Epithelial cell of prostate (primary cell): ENCODE results near the gene ZNF823.
A peak's percentile ranks its signal among the peaks of the same experiment; 100 is the strongest.
"Not testable (repeated sequence)": the region's sequence is repeated elsewhere in the genome, so short reads cannot be mapped to it uniquely, and the experiment has no call there.

ENCODE experiments used
- DNase-seq: peaks from one replicate; pipeline ENCODE4 v3.0.0-alpha.2; 2011; ENCODE audit warnings: low read depth, low spot score
- H3K27ac ChIP-seq: fragments of 450-650 bp; 2 replicates; pipeline ENCODE4 v1.5.1; 2017; ENCODE audit warnings: mild to moderate bottlenecking

ZNF823 gene

GRCh38 chr19:11738746-11739620 is at the start of gene ZNF823:
TSS of gene ZNF823 (minus strand) at chr19:11738946. CDS start at chr19:11738819, 127 bp downstream.
- peak within 1 kb of the TSS; percentile 60 for H3K27ac ChIP-seq
- peak; percentile 90 for DNase-seq

GRCh38 chr19:11787536-11787935 is 48.8 kb upstream of the ZNF823 start:
- no peak overlapping the region for H3K27ac ChIP-seq
- no peak for DNase-seq

GRCh38 chr19:11784356-11784755 is 45.6 kb upstream of the ZNF823 start:
- DNase-seq: no peak
- H3K27ac ChIP-seq: no peak overlapping the region

- no peak for DNase-seq
- no peak overlapping the region for H3K27ac ChIP-seq
These were observed 45.0 kb upstream of the ZNF823 start for GRCh38 chr19:11783767-11784166.

- DNase-seq: no peak
- H3K27ac ChIP-seq: no peak overlapping the region
These were observed 42.7 kb upstream of the ZNF823 start for GRCh38 chr19:11781295-11782057.

DNA sequence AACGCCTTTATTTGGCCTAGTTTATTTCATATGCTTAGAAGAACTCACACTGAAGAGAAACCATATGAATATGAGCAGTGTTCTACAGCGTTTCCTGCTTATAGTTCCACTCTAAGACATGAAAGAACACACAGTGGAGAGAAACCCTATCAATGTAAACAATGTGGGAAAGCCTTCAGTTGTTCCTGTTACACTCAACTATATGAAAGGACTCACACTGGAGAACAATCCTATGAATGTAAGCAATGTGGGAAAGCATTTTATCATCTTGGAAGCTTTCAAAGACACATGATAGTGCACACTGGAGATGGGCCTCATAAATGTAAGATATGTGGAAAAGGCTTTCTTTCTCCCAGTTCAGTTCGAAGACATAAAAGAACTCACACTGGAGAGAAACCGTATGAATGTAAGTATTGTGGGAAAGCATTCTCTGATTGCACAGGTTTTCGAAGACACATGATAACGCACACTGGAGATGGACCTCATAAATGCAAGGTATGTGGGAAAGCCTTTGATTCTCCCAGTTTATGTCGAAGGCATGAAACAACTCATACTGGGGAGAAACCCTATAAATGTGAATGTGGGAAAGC is 41.8 kb upstream of the ZNF823 start:
- DNase-seq: no peak
- H3K27ac ChIP-seq: no peak overlapping the region

- not testable (repeated sequence) for H3K27ac ChIP-seq, DNase-seq
These were observed 37.9 kb upstream of the ZNF823 start for GRCh38 chr19:11776669-11777068.

DNA sequence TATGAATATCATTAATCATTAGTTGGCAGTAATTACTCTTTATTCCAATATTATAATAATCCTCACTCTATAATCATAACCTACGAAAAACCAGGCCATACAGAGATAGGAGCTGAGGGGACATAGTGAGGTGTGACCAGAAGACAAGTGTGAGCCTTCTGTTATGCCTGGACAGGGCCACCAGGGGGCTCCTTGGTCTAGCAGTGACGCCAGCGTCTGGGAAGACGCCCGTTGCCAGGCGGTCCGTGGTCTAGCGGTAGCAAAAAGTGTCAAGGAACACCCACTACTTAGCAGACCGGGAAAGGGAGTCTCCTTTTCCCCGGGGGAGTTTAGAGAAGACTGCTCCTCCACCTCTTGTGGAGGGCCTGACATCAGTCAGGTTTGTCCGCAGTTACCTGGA is 32.8 kb upstream of the ZNF823 start:
- not testable (repeated sequence) for DNase-seq, H3K27ac ChIP-seq

GRCh38 chr19:11769995-11770394 is 31.2 kb upstream of the ZNF823 start:
- no peak for DNase-seq
- H3K27ac ChIP-seq: no peak overlapping the region

DNA sequence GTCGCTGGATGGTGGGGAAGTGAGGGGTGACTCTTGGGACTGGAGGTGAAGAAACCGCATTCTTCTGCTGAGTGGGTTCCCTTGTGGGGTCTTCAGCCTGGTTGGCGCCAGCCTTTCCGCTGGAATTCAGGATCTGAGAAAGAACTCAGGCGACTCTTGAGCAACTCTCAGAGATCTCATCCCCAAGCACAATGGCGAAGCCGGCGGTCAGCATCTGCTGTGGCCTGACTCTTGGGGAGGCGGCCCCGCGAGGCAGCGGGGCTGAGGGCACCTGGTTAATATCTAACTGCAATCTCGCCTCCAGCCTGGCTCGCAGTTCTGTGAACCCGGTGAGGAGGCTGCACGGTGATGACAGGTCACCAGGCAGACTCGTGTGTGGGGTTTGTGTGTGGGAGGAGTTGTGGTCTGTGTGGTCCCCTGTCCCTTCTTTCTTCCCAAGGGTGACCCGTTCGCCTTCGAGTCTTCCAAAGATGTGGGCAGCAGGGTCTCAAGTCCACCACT is 28.9 kb upstream of the ZNF823 start:
- DNase-seq: no peak
- peak overlapping the region; percentile 86 for H3K27ac ChIP-seq

DNA sequence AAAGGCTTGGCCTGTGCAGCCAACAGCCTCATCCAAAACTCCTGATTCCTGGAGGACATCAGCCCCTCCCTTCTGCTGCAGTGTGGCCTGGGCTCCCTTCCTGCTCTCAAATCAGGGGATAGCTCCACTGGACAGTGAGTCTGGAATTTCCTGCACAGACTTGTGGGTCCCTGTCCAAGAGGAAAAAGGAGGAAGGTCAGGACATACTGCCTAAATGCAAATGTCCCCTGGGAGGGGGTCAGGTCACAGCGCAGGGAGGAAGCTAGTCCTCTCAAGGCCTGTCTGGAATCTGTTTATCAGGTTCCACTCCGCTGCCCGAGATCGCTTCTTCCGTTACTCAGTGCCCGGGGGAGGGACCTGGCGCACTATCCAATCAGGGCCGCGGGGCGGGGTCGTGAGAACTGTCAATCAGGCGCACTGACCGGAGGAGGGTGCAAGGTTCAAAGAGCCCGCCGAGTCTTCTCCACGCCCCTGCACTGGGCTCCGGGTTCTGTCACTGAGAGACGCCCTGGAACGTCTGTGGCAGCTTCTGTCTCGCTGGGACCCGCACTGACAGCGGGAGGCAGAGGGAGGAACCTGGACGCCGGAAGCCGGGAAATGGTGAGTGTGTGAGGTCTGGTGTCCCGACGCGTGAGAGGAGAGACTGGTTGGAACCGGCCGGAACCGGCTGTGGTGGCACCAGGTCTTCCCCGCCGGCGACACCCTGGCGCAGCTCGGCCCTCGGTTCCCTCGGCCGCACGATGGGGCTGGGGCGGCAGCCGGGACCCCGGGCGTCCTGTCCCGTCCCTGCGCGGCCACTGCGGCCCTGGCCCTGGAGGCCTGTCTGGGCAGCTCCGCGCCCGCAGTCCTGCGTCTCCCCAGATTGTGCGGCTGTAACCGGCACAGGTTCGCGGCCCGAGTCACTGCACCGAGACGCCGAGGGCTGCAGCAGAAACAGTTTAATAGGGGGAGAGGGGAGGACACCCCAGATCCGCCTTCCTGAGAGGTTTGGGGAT is 28.1 kb upstream of the ZNF823 start, which contains the start of gene ZNF441:
ZNF441 (plus strand) TSS at position 404 of the 995 bp plus-strand sequence; CDS start at position 598, 194 bp downstream.
- H3K27ac ChIP-seq: peak within 1 kb of the TSS; percentile 86

GRCh38 chr19:11763611-11764010 is 24.9 kb upstream of the ZNF823 start:
- no peak overlapping the region for H3K27ac ChIP-seq
- no peak for DNase-seq

More for the DNA sequence above, 28.1 kb upstream of the ZNF823 start, which contains the start of gene ZNF441:
- peak; percentile 60 for DNase-seq

- no peak overlapping the region for H3K27ac ChIP-seq
- DNase-seq: no peak
These were observed 24.4 kb upstream of the ZNF823 start for GRCh38 chr19:11763117-11763516.

DNA sequence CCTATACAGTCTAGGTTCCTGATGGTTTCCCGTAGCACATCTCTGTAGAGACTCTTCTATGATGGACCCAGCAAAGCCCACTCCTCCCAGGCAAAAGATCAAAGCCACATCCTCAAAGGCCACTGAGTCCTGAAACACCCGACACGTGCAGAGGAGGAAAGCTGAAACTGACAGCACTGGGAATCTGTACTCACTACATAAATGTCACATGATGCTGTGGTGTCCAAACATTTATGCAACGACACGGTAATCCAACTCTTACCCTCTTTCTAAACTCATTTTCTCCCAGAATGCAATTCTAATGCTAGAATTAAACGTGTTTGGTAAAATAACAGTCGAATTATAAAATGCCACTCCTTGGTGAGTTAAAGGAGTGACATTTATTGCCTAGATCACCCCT is 21.1 kb upstream of the ZNF823 start:
- no peak overlapping the region for H3K27ac ChIP-seq

DNA sequence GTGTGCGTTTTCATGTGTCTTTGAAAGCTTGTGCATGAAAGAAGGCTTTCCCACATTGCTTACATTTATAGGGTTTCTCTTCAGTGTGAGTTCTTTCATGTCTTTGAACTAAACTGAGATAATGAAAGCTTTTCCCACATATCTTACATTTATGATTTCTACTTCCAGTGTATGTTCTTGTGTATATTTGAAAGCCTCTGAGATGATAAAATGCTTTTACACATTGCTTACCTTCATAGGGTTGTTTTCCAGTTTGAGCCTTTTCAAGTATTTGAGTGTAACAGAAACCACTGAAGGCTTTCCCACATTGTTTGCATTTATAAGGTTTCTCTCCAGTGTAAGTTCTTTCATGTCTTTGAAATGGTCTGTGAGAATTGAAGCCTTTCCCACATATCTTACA is 18.2 kb upstream of the ZNF823 start:
- no peak overlapping the region for H3K27ac ChIP-seq
- DNase-seq: no peak

More for the DNA sequence above, 21.1 kb upstream of the ZNF823 start:
- DNase-seq: no peak

- DNase-seq: no peak
These were observed 15.9 kb upstream of the ZNF823 start for GRCh38 chr19:11754663-11755062.

GRCh38 chr19:11752244-11752736 is 13.5 kb upstream of the ZNF823 start:
- DNase-seq: no peak
- H3K27ac ChIP-seq: no peak overlapping the region

More at GRCh38 chr19:11754663-11755062, 15.9 kb upstream of the ZNF823 start:
- H3K27ac ChIP-seq: no peak overlapping the region

DNA sequence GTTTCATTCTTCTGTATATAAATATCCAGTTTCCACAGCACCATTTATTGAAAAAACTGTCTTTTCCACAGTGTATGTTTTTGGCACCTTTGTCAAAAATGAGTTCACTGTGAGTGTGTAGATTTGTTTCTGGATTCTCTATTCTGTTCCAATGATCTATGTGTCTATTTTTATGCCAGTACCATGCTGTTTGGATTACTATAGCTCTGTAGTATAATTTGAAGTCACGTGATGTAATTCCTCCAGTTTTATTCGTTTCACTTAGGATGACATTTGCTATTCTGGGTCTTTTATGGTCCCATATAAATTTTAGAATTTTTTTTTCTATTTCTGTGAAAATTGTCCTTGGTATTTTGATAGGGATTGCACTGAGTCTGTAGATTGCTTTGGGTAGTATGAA is 11.0 kb upstream of the ZNF823 start:
- no peak overlapping the region for H3K27ac ChIP-seq
- DNase-seq: no peak

DNA sequence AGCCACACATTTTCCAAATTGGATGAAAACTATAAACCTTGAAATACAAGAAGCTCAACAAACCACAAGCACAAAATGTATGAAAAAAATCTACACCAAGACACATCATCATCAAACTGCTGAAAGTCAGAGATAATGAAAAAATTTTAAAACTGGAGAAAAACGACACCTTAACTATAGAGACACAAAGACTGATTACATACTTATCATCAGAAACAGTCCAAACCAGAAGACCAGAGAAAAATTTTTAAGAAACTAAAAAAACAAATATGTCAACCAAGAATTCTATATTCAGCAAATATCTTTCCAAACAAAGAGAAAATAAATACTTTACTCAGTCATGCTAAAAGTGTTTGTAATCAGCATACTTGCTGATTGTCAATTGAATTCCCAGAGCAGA is 8.5 kb upstream of the ZNF823 start:
- H3K27ac ChIP-seq: no peak overlapping the region
- no peak for DNase-seq
